ENCODE results near the gene GPR158.

The GPR158 gene

DNA sequence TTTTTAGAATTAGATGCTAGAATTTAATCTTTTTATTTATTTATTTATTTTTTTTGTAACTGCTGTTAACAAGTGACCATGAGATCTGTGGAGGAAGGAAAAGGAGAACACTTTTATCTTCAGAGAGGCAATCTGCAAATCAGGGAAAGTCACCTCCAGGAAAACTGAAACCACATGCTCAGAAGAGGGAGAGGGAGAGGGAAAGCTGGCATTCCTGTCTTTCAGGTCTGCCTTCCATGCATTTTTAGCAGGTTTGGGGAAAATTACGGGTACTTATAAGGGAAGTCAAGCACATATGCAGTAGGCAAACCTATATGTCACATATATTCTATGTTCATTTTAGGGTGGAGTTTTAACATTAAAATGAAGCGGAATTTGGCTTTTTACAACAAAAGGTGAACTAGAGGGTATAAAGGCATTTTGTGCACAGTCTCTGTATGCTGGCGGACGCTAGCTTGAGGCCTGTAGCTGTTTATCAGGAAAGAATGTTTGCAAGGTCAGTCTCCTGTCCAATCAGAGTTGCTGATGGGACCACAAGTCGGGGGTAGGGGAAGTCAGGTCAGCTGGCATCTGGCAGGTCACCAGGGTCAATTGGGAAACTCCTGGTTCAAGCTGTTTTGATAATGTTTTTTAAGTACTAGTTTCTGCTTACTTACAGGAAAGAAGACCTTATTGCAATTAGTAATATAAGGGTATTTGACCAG, 333.5 kb downstream of the GPR158 start:
- DNase-seq: no peak

DNA sequence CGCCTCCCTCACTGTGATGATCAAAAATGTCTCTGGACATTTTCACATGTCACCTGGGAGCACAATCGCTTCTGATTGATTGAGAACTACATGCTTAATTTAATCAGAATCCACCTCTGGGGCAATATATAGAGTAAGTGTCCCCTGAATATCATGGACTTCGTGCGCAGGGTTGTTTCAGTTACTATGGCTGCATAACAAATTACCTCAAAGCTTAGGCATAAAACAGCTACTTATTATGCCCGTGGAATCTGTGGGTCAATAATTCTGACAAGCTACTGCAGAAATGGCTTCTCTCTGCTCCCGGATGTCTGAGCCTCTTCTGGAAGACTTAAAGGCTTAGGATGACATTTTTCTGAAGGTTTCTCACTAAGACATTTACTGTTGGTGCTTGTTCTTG, 334.4 kb downstream of the GPR158 start:
- DNase-seq: no peak

DNA sequence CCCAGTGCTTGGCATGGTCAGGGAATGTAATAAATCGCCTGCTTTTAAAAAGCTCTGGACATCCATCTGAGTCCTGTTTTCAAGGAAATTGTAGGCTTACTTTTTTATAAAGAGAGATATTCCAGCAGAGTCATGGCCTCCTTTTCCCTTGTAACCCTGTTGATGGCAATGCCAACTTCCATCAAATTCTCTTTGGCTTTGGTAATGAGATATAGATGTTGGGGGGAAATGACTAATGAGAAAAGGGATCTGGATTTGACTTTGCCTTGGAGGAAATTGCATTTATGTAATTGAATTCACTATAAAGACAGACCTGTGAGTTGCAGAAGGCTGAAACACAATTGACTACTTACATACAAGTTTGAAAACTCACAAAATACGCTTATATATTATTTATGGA, 347.5 kb downstream of the GPR158 start:
- no peak for DNase-seq

DNA sequence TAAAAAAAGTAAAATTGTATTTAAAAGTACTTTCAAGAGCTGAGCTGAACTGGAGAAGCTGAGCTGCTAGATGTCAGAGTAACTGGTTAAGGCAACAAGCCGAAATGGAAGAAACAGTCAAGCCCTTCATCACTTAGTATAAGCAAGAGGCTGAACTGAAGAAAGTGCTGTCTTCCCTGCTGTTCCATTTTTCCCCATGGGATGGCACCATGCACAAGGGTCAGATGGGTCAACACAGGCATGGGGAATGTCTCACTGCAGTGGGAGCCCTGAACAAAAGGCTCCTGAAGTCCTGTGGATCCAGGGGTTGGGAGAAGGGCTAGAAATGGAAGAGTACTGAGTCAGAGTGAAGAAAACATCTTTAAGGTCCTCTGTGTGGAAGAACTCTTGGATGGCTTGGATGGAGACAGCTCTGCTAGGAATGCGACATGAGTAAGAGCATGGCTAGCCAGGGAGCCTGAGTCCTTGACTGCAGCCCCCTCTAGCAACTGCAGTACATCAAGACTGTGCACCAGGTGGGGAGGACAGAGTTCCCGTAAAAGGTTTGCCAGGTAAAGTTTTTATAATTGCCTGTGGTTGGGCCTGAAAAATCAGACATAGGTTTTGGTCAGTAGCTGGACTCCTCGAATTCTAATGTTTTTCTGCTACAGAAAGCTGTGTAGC, 348.3 kb downstream of the GPR158 start:
- no peak for DNase-seq

DNA sequence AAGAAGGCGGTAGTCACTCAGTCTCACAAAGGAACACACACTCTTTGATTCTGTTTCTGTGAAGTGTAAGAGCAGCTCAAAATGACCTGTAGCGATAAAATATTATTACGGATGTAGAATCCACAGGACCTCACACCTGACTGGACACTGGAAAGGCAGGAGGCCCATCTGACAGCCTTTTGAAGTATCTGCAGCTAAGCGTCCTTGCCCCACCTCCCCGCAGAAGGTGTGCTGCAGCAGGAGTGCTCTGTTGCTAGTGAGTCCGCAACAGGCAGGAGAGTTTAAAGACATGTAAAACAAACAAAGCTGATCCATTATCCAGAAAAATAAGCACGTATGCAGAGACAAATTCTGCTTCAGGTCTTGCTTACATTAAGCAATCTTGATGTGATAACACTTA, 355.5 kb downstream of the GPR158 start:
- no peak for DNase-seq

DNA sequence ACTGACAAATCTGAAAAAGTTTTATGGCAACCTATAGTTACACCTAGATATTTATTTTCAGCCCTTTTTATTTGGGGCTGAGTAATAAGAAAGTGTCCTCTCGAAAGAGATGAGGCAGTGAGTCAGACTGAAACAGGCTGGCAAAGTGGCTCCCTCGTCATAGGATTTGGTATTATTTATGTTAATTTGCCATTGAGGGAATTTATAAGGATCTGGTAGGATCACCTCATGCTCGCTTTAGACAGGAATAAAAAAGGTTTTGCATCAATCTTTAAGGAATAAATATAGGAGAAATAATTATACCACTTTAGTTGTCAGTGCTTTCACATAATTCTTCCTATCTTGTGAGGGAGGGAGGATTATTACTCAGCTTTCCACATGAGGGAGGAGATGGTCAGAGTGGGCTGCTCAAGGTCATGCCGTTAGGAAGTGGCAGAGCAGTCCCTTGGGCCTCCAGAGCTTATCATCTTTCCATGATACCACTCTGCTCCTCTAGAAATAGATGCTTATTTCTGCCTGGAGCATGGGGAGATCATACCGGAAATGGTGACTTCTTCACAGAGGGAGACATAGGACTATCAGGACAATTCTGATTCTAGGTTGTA, 356.8 kb downstream of the GPR158 start:
- no peak for DNase-seq

DNA sequence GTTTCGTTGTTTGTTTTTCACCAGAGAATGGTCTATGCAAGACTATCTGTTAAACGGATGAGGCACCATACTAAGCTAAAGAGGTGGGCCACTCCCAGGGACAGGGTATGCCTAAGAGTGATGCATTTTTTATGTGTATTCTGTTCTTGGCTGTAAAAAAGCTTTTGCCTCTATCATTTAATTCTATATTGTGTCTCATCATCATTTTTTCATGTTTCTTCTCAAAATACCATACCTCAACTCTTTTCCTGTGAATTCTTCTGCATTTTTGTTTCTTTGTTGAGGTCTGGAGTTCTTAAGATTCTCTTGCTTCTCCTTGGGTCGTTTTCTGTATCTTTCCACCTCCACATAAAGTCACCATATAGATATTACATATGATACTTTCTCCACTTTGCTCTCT, 357.4 kb downstream of the GPR158 start:
- no peak for DNase-seq

DNA sequence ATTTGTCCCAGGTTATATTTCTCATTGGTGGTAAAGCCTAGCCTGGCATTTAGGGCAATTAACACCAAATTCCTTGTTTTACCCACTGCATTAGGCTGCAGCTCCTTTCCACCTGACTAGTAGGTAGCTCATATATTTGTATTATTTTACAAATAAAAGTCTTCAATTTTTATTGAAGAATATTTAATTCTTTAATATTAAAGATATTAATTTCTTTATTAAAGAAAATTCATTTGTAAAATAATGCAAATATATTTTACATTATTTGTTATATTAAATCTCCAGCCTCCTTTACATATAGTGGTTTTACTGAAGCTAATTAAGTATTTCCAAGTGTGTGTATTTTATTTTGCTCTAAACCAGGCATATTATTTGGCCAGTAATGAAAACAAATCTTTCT, 361.2 kb downstream of the GPR158 start:
- DNase-seq: no peak

DNA sequence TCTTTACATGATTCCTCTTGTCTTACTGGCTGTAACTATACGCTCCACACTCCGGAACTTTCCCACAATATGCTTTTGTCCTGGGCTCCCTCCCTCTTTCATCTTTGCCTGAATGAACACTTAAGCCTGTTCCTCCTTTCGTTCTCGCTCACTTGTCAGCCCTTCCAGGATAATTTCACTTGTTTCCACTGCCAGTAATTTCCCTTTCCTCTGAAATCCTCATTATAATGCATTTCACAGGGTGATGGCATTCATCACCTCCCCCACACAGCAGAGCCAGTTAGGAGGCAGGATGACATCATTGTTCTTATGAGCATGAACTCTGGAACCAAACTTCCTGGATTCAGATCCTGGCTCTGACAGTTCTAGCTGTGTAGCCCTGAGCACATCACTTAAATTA, 372.6 kb downstream of the GPR158 start:
- no peak for DNase-seq

DNA sequence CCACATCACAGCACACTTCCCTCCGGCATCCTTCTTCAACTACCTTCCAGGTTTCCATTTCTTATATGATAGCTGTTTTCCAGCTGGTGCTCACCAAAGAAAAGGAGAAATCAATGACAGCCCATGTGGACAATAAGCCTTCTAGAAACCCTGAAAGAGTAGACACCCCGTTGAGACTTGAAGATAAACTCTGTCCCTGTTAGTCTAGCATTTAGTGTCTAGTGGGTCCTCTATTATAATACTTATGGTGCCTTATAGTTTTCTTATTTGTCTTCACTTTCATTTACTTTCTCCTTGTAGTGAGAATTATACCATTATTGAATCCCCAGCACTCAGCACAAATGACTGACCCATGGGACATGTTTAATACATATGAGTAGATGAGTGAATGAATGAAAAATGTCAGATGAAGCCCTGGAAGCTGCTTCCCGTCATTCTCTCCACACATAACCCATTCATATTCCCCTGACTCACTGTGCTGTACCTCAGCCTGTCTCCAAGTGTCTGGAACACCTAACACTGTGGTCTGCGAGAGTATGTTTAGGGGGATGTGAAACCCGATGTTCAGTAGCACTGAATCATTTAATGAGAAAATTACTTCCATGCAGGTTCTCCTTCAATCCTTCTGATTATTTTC, 377.6 kb downstream of the GPR158 start:
- no peak for DNase-seq

DNA sequence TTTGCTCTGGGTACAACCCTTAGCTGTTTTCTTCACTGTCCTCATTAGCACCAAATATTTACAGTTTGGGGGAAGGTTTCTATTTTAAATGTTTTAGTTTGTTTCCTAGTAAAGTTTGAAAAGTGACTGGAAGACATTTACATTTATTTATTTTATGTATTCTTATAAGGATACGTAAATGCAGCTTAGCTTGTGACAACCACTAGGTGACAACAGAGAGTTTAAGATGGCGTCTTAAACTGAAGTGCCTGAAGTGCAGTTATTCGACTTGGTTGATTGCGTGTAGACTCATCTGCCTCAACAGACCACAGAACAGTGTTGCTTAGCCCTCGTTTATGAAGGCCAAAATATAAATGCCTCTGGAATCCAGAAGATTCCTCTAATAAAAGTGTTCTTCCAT, 381.1 kb downstream of the GPR158 start:
- DNase-seq: no peak

DNA sequence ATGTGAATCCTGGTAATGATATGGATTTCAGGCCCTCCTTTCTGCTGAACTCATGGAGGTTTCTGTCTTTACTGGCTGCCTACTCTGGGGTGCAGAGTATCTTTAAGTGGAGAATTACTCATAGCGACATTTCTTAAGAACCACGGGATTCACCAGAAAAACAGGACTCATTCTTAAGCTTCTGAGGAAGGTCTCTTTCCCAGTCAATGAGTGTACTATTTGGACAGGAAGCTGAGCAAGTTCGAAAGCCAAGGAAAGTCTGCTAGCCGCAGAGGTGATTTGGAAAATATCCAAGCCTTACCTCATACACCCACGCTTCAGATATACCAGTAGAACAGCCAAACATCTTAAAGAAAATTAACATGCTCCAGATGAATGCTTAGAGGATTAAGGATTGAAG, 381.7 kb downstream of the GPR158 start:
- no peak for DNase-seq

DNA sequence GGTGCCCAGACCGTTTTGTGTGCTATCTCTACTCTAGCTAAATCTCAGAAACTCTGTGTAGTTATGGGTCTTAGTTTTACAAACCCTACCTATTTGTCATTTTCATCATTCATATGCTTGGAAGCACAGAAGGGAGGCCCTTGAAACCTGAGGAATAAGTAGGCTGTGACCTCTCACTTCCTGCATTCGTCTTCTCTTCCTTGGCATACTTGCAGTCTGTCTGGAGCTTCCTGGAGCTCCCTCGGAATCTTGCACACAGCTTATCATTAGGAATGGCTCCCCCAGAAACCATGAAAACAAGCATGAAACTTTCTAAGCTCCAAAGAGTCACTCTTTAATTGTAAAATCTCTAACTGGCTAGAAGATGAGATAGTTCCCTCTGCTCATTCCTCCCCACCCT, 382.3 kb downstream of the GPR158 start:
- no peak for DNase-seq

DNA sequence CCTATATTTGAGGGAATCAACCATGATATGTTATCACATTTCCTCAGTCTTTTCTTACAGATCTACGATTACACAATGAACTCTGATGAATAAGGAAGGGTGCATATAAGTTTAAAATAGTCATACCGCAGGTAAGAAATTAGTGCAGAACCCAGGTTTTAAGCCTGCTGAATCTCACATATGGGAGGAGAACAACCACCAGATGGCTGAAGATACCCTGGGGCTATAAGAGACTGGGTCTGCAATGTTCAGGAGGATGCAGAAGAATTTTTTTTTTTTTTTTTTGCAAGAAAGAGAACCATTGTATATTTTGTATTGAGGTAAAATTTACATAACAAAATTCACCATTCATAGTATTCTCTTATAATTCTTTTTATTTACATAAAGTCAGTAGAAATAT, 387.0 kb downstream of the GPR158 start:
- DNase-seq: no peak

DNA sequence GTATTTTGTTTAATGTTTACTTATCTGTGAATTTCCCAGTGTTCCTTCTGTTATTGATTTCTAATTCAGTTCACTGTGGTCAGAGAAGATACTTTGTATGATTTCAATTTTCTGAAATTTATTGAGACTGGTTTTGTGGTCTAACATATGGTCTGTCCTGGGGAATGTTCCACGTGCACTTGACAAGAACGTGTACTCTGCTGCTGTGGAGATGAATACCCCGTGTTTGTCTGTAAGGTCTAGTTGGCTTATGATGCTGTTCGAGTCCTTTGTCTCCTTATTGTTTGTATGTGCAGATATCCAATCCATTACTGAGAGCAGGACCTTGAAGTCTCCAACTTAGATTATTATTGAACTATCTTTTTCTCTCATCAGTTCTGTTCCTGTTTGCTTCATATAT, 387.7 kb downstream of the GPR158 start:
- DNase-seq: no peak

DNA sequence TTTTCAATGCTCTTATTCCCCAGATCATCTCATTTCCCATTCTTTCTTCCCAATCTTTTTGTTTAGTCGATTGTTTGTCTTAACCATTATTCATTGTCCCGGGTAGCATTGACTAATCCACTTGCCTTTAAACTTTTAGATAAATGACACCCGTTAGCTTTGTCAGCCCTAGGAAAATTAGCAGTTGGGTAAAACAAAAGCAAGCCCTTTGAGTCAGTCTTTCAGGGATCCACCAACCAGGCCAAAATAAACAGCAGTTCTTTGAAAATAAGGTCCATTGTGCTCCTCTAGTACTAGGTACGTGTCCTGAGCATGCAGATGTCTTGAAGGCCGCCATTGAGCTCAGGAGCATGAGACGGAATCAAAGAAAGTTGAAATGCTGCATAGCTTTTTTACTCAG, 389.6 kb downstream of the GPR158 start:
- DNase-seq: no peak

DNA sequence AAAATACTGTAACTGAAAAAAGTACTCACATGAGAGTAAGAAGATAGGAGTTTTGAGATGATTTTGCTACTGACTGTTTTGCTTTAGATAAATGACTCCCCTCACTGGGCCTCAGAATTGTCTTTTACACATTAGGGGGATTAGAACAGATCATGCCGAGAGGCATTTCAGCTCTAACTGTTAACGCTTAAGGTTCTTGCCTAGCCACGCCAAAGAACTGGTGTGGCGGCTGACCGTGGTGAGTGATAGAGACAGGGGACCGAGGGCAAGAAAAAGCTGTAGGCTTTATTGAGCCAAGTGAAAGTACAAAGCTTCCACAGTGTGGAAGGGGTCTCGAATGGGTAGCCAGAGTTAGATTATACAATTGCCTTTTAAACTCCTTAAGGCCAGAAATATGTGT, 390.8 kb downstream of the GPR158 start:
- no peak for DNase-seq

DNA sequence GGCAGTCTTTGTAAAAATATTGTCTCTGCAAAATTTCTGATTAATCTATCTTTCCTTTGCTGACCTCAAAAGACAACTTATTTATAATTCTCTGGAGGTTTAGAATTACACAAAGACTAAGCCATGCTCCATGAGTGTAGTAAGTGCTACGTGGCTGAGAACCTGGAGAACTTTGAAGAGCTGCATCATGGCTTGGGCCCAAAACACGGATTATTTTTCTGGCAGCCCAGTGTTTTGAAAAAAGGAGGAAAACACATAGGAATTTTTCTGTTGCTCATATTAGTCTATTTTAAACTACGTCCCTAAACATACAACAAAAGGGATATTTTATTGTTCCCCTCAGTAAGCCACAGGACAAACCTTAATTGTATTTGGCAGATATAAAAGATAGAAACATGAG, 398.5 kb downstream of the GPR158 start:
- DNase-seq: no peak

DNA sequence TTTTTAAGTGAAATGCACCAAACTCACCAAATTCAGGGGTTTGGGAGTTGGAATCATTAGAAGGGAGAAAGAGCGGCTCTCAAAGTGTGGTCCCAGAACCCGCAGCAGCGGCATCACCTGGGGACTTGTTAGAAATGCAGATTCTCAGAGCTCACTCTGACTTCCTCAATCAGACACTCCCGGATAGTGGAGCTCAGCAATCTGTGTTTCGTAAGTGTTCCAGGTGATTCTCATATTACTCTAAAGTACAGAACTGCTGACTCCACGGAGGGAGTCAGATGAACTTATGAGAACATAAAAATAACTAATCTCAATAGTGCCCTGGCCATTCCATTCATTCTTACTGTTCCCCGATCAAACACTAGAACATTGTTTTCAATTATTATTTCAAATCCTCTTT, 400.5 kb downstream of the GPR158 start:
- no peak for DNase-seq

DNA sequence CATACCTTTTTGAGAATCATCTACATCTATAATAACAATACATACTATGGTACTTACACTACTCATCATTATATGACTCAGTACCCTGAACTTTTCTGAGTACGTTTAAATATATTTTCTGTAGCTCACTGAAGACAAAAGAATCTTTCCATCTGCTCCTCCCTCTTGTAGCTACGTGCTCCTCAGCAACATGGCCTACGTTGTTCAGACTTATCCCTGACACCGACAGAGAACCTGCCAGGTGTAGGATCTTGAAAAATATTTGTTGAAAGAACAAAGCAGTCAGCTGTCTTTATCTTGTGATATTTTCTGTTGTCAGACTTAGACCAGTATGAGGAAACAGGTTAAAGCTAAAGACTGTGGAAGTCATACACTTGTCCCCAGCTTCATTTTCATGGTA, 403.3 kb downstream of the GPR158 start:
- DNase-seq: no peak

DNA sequence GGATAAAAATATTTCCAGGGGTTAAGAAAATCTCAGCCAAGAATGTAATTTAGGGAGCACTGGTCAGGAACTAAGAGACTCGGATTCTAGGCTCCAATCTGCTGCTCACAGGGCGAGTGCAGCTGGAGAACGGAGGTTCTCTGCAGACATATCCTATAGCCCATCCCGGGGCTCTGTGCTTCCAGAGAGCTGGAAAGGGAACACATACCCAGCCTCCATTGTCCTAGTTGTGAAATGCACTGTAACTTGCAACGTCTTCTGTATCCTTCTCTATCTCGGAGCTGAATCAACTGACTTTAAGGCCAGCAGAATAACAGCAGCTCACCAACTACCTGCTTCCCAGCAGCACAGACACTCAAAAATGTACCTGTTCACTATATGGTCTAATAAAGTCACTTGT, 408.2 kb downstream of the GPR158 start:
- no peak for DNase-seq

DNA sequence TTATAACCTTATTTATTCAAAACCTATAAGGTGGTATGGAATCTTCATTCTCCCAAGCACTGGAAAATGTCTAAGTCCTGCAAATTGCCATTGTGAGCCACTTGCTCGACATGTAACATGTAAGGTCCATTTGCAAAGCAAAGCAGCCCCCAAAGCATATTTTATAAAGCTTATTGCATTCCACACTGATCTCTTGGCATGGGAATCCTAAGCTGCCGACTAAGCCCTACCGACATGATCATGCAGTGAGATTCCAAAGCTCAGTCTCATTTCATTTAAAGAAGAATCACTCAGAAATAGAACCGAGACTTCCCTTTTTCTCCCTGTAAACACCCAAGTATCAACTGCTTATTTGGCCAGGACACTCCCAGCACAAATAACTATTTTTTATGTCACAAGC, 425.9 kb downstream of the GPR158 start:
- no peak for DNase-seq

DNA sequence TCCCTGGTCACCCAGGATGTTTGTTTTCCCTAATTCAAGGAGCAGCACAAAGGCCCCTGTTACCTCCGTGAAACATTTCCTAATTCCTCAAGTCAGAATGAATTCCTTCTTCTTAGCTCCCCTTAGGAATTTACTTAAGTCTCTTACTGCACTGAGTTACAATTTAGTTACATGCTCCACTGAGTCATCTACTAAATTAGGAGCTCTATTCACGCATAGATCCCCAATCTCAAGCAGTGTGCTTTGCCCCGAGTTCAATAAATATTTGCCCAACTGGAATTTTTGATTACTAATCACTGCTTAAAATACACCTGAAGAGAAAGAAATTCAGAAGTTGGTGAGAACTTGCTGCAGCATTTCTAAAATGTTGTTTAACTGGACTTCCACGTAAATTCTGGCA, 429.8 kb downstream of the GPR158 start:
- no peak for DNase-seq

DNA sequence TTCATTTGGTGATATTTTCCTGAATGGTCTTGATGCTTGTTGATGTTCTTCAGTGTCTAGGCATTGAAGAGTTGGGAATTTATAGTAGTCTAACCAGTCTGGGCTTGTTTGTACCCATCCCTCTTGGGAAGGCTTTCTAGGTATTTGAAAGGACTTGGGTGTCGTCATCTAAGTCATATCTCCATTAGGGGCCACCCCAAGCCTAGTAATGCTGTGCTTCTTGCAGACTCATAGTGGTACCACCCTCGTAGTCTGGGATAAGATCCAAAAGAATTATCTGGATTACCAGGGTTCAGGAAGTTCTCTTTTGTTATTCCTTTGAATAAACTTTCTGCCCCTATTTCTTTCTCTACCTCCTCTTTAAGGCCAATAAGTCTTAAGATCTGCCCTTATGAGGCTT, 439.9 kb downstream of the GPR158 start:
- DNase-seq: no peak

Data from activated CD4-positive, alpha-beta T cell treated with anti-CD3 and anti-CD28 coated beads, Interleukin-2, Interleukin-6, amounts not matched to agents 100 ng/mL and 50 ng/mL, durations not matched to agents 16 hours and 8 hours (primary cell).